ENCODE results near the gene TMEM222. TPM values are rescaled to one million over a fixed set of nuclear protein-coding genes. Genes with fewer than 3 reads are reported as not detected.

TMEM222 gene
- total and polyA plus RNA-seq, 3 experiments from 2014 or later, result 52.0 to 65.2 (median 54.9) TPM

GRCh38 chr1:27366411-27367159 is 44.6 kb downstream of the TMEM222 start, which contains the start of gene MAP3K6:
Gene MAP3K6 (minus strand): TSS chr1:27366961. CDS start chr1:27366597, 364 bp downstream.
- Mint-ChIP-seq H3K4me1 (peaks cover 16 to 22% (median 22%) of the 10 kb centered on the region in 3 donors), H3K9me3 (no peaks in the 10 kb centered on the region), H3K4me3 (peak within 1 kb of the TSS; percentile 85 to 95 (median 87)), H3K27ac (peak within 1 kb of the TSS in 7 of 8 donors; percentile 37 to 93 (median 78)), H3K36me3 (no peaks in the 10 kb centered on the region), H3K27me3 (no peaks in the 10 kb centered on the region)
- Histone ChIP-seq H3K27me3 (ENCODE audit: insufficient read depth, low read length, poor library complexity, severe bottlenecking) (no peaks in the 10 kb centered on the region), H3K27ac (ENCODE audit: low read depth, low read length) (peak within 1 kb of the TSS; percentile 80), H3K36me3 (ENCODE audit: insufficient read depth, low read length) (no peaks in the 10 kb centered on the region), H3K4me1 (ENCODE audit: insufficient read depth, low read length) (peaks cover 19% of the 10 kb centered on the region), H3K4me3 (ENCODE audit: low read length) (peak within 1 kb of the TSS; percentile 62), H3K9me3 (ENCODE audit: low read length) (no peaks in the 10 kb centered on the region)
- ChIA-PET POLR2A (interaction anchor here (0.8 to 2.0 kb wide), 5 partner anchors 10 to 25 kb away, joined by 3 to 16 read pairs (median 4); partner anchors contain the start of gene SYTL1), CTCF (interaction anchor here (0.6 to 8.4 kb wide), 20 partner anchors 8 to 303 kb away, joined by 3 to 77 read pairs (median 4); partner anchors contain the start of genes CD164L2, FCN3 and SYTL1)
- peak in 2 of 5 donors; percentile 27 to 41 for DNase-seq

- Mint-ChIP-seq H3K27me3 (no peaks in the 10 kb centered on the region), H3K36me3 (no peaks in the 10 kb centered on the region), H3K27ac (peak overlapping the region in 4 of 8 donors; percentile 41 to 56 (median 51)), H3K9me3 (no peaks in the 10 kb centered on the region), H3K4me1 (peaks cover 16 to 22% (median 19%) of the 10 kb centered on the region in 3 donors), H3K4me3 (peak overlapping the region; percentile 43 to 85 (median 74))
- Histone ChIP-seq H3K36me3 (ENCODE audit: insufficient read depth, low read length) (no peaks in the 10 kb centered on the region), H3K27ac (ENCODE audit: low read depth, low read length) (peak overlapping the region; percentile 80), H3K4me1 (ENCODE audit: insufficient read depth, low read length) (peaks cover 19% of the 10 kb centered on the region), H3K27me3 (ENCODE audit: insufficient read depth, low read length, poor library complexity, severe bottlenecking) (no peaks in the 10 kb centered on the region), H3K9me3 (ENCODE audit: low read length) (no peaks in the 10 kb centered on the region), H3K4me3 (ENCODE audit: low read length) (no peak overlapping the region)
- DNase-seq, result no peak
- ChIA-PET CTCF (interaction anchor here (0.9 to 8.4 kb wide), 15 partner anchors 10 to 239 kb away, joined by 3 to 77 read pairs (median 5); partner anchors contain the start of genes CD164L2 and SYTL1), POLR2A (interaction anchor here (1.7 kb wide), 1 partner anchor 18 kb away, joined by 4 read pairs; no protein-coding TSS in a partner anchor)
Observed at GRCh38 chr1:27367160-27367650, 45.2 kb downstream of the TMEM222 start.

- DNase-seq, result no peak
- no peaks in the 10 kb centered on the region for H3K36me3 Mint-ChIP-seq
- peaks cover 14 to 22% (median 16%) of the 10 kb centered on the region in 3 donors for H3K4me1 Mint-ChIP-seq
- no peaks in the 10 kb centered on the region for H3K9me3 Mint-ChIP-seq
- no peaks in the 10 kb centered on the region for H3K27me3 ChIP-seq (ENCODE audit: insufficient read depth, low read length, poor library complexity, severe bottlenecking)
- H3K36me3 ChIP-seq (ENCODE audit: insufficient read depth, low read length), result no peaks in the 10 kb centered on the region
- no peak overlapping the region for H3K4me3 Mint-ChIP-seq
- no peak overlapping the region for H3K27ac ChIP-seq (ENCODE audit: low read depth, low read length)
- H3K4me1 ChIP-seq (ENCODE audit: insufficient read depth, low read length), result peaks cover 19% of the 10 kb centered on the region
- H3K27ac Mint-ChIP-seq, result no peak overlapping the region
- ChIA-PET POLR2A (no interaction called here), CTCF (interaction anchor here (1.0 to 8.4 kb wide), 5 partner anchors 12 to 68 kb away, joined by 3 to 77 read pairs (median 5); no protein-coding TSS in a partner anchor)
- no peak overlapping the region for H3K4me3 ChIP-seq (ENCODE audit: low read length)
- H3K27me3 Mint-ChIP-seq, result no peaks in the 10 kb centered on the region
- no peaks in the 10 kb centered on the region for H3K9me3 ChIP-seq (ENCODE audit: low read length)
Observed at GRCh38 chr1:27368869-27369582, 47.1 kb downstream of the TMEM222 start.

GRCh38 chr1:27372022-27372807 is 50.3 kb downstream of the TMEM222 start:
- H3K9me3 Mint-ChIP-seq, result no peaks in the 10 kb centered on the region
- no peak overlapping the region for H3K27ac Mint-ChIP-seq

GRCh38 chr1:27372808-27373690 is 51.1 kb downstream of the TMEM222 start:
- POLR2A ChIA-PET, result no interaction called here
- H3K36me3 Mint-ChIP-seq, result no peaks in the 10 kb centered on the region

More at GRCh38 chr1:27372022-27372807, 50.3 kb downstream of the TMEM222 start:
- Histone ChIP-seq H3K36me3 (ENCODE audit: insufficient read depth, low read length) (no peaks in the 10 kb centered on the region), H3K27me3 (ENCODE audit: insufficient read depth, low read length, poor library complexity, severe bottlenecking) (no peaks in the 10 kb centered on the region), H3K27ac (ENCODE audit: low read depth, low read length) (no peak overlapping the region), H3K9me3 (ENCODE audit: low read length) (no peaks in the 10 kb centered on the region), H3K4me3 (ENCODE audit: low read length) (no peak overlapping the region), H3K4me1 (ENCODE audit: insufficient read depth, low read length) (no peaks in the 10 kb centered on the region)
- H3K4me1 Mint-ChIP-seq, result no peaks in the 10 kb centered on the region
- peaks cover 2 to 3% of the 10 kb centered on the region in 2 donors for H3K27me3 Mint-ChIP-seq
- ChIA-PET CTCF (interaction anchor here (1.0 to 8.4 kb wide), 3 partner anchors 15 to 71 kb away, joined by 4 to 77 read pairs (median 4); no protein-coding TSS in a partner anchor), POLR2A (no interaction called here)
- H3K36me3 Mint-ChIP-seq, result no peaks in the 10 kb centered on the region
- no peak overlapping the region for H3K4me3 Mint-ChIP-seq
- no peak for DNase-seq

GRCh38 chr1:27374362-27375086 is 52.6 kb downstream of the TMEM222 start, which contains the start of gene FCN3:
Gene FCN3 (minus strand): TSS chr1:27374824. CDS start chr1:27374818, 6 bp downstream.
- no peaks in the 10 kb centered on the region for H3K36me3 Mint-ChIP-seq
- no peaks in the 10 kb centered on the region for H3K4me1 Mint-ChIP-seq
- Histone ChIP-seq H3K4me3 (ENCODE audit: low read length) (no peak within 1 kb of the TSS), H3K27ac (ENCODE audit: low read depth, low read length) (no peak within 1 kb of the TSS), H3K27me3 (ENCODE audit: insufficient read depth, low read length, poor library complexity, severe bottlenecking) (no peaks in the 10 kb centered on the region), H3K9me3 (ENCODE audit: low read length) (no peaks in the 10 kb centered on the region), H3K36me3 (ENCODE audit: insufficient read depth, low read length) (no peaks in the 10 kb centered on the region), H3K4me1 (ENCODE audit: insufficient read depth, low read length) (no peaks in the 10 kb centered on the region)
- ChIA-PET POLR2A (no interaction called here), CTCF (interaction anchor here (0.9 to 1.4 kb wide), 3 partner anchors 9 to 42 kb away, joined by 3 to 6 read pairs (median 6); no protein-coding TSS in a partner anchor)
- H3K4me3 Mint-ChIP-seq, result no peak within 1 kb of the TSS
- DNase-seq, result no peak
- no peaks in the 10 kb centered on the region for H3K9me3 Mint-ChIP-seq
- H3K27ac Mint-ChIP-seq, result peak within 1 kb of the TSS in 2 of 8 donors; percentile 29
- peaks cover 3 to 4% of the 10 kb centered on the region in 2 donors for H3K27me3 Mint-ChIP-seq

More at GRCh38 chr1:27372808-27373690, 51.1 kb downstream of the TMEM222 start:
- Mint-ChIP-seq H3K27ac (peak overlapping the region in 2 of 8 donors; percentile 29), H3K9me3 (no peaks in the 10 kb centered on the region), H3K4me1 (no peaks in the 10 kb centered on the region), H3K4me3 (peak overlapping the region in 1 of 7 donors; percentile 54), H3K27me3 (peaks cover 3 to 4% of the 10 kb centered on the region in 2 donors)
- Histone ChIP-seq H3K27ac (ENCODE audit: low read depth, low read length) (no peak overlapping the region), H3K36me3 (ENCODE audit: insufficient read depth, low read length) (no peaks in the 10 kb centered on the region), H3K9me3 (ENCODE audit: low read length) (no peaks in the 10 kb centered on the region), H3K4me1 (ENCODE audit: insufficient read depth, low read length) (no peaks in the 10 kb centered on the region), H3K27me3 (ENCODE audit: insufficient read depth, low read length, poor library complexity, severe bottlenecking) (no peaks in the 10 kb centered on the region), H3K4me3 (ENCODE audit: low read length) (no peak overlapping the region)
- no peak for DNase-seq
- CTCF ChIA-PET, result interaction anchor here (1.5 to 8.4 kb wide), 2 partner anchors 16 to 35 kb away, joined by 4 to 77 read pairs; no protein-coding TSS in a partner anchor
